Measurements from ENCODE around the gene GNB1. TPM values are rescaled to one million over a fixed set of nuclear protein-coding genes. Genes with fewer than 3 reads are reported as not detected.
A peak's percentile ranks its signal among the peaks of the same experiment; 100 is the strongest.

GNB1 gene
- total and polyA plus RNA-seq, 9 of the 15 experiments (the other 6 are each of a cell fraction or from before 2014, with no cell fraction given), result 34.3 to 388 (median 114) TPM

DNA sequence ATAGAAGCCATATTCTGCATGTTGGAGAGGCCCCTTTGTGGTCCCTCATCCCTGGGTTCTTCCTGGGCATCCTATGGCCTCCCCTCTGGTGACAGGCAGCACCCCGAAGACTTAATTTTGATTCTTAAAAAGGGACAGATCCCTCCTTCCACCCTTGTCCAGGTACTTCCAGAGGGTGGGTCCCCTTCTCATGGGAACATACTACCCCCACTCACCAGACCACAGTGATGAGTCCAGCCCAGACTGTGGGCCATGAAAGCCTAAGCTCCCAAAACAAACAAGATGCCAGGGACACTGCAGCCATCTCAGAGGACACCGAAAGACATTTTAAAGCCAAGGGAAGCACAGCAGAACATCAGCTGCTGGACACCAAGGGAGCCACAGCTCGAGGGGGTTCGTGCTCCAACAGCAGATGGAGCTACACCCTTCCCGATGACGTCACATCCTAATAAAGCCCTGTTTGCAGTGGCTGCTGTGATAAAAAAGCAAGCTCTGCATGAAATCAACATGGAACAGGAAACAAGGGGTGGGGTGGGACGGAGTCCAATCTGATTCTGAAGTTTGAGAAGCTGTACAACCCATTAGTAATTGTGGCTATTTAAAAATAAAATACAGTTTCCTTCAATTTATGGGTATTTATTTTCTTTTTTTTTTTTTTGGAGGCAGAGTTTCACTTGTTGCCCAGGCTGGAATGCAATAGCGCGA is 32.4 kb downstream of the GNB1 start (continued):
- TF ChIP-seq SP1 (CRISPR knock-in tag; IDR thresholded peaks at IDR 0.05), result no peak
- no peak for TF ChIP-seq BMI1 (IDR thresholded peaks at IDR 0.05; ENCODE audit: low read length)
- TF ChIP-seq MED1 (CRISPR knock-in tag; IDR thresholded peaks at IDR 0.05; ENCODE audit: borderline replicate concordance), result no peak
- no peak for TF ChIP-seq PHF8 (IDR thresholded peaks at IDR 0.05; ENCODE audit: borderline replicate concordance, low read length)
- no peak for TF ChIP-seq ZC3H8 (IDR thresholded peaks at IDR 0.05)
- TF ChIP-seq RBM15 (IDR thresholded peaks at IDR 0.05; ENCODE audit: insufficient read depth, low read length), result no peak
- peak; percentile 34; the same call in 1 of the 2 replicates for TF ChIP-seq MAFF (IDR thresholded peaks at IDR 0.05; ENCODE audit: low read length)
- no peak for TF ChIP-seq U2AF1 (optimal IDR thresholded peaks at IDR 0.05; ENCODE audit: low read depth, low read length)
- no peak for TF ChIP-seq OTX1 (CRISPR knock-in tag; IDR thresholded peaks at IDR 0.05)
- no peak for TF ChIP-seq HNRNPLL (IDR thresholded peaks at IDR 0.05; ENCODE audit: low read depth, low read length, poor library complexity, severe bottlenecking)
- TF ChIP-seq FOXJ2 (tag; IDR thresholded peaks at IDR 0.05), result no peak
- TF ChIP-seq MTF1 (CRISPR knock-in tag; IDR thresholded peaks at IDR 0.05; ENCODE audit: borderline replicate concordance), result no peak
- TF ChIP-seq, protein P1, sequence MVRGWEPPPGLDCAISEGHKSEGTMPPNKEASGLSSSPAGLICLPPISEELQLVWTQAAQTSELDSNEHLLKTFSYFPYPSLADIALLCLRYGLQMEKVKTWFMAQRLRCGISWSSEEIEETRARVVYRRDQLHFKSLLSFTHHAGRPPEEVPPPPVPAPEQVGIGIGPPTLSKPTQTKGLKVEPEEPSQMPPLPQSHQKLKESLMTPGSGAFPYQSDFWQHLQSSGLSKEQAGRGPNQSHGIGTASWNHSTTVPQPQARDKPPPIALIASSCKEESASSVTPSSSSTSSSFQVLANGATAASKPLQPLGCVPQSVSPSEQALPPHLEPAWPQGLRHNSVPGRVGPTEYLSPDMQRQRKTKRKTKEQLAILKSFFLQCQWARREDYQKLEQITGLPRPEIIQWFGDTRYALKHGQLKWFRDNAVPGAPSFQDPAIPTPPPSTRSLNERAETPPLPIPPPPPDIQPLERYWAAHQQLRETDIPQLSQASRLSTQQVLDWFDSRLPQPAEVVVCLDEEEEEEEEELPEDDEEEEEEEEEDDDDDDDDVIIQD (CRISPR knock-in tag; IDR thresholded peaks at IDR 0.05), result no peak
- no peak for TF ChIP-seq ZNF165 (CRISPR knock-in tag; IDR thresholded peaks at IDR 0.05; ENCODE audit: borderline replicate concordance)
- no peak for TF ChIP-seq CXXC5 (CRISPR knock-in tag; IDR thresholded peaks at IDR 0.05)
- TF ChIP-seq KLF1 (tag; IDR thresholded peaks at IDR 0.05), result peak; percentile 36; the same call in 1 of the 2 replicates
- no peak for TF ChIP-seq ZBTB1 (CRISPR knock-in tag; IDR thresholded peaks at IDR 0.05; ENCODE audit: borderline replicate concordance, low read depth)
- TF ChIP-seq BCOR (IDR thresholded peaks at IDR 0.05), result no peak
- TF ChIP-seq, protein P2, sequence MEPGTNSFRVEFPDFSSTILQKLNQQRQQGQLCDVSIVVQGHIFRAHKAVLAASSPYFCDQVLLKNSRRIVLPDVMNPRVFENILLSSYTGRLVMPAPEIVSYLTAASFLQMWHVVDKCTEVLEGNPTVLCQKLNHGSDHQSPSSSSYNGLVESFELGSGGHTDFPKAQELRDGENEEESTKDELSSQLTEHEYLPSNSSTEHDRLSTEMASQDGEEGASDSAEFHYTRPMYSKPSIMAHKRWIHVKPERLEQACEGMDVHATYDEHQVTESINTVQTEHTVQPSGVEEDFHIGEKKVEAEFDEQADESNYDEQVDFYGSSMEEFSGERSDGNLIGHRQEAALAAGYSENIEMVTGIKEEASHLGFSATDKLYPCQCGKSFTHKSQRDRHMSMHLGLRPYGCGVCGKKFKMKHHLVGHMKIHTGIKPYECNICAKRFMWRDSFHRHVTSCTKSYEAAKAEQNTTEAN (CRISPR knock-in tag; IDR thresholded peaks at IDR 0.05), result no peak
- no peak for TF ChIP-seq ZNF79 (CRISPR knock-in tag; IDR thresholded peaks at IDR 0.05; ENCODE audit: low read depth)
- TF ChIP-seq BACH1 (tag; IDR thresholded peaks at IDR 0.05), result no peak
- TF ChIP-seq ZNF717 (CRISPR knock-in tag; IDR thresholded peaks at IDR 0.05), result no peak
- TF ChIP-seq ZNF212 (CRISPR knock-in tag; IDR thresholded peaks at IDR 0.05), result no peak
- TF ChIP-seq ASH1L (IDR thresholded peaks at IDR 0.05; ENCODE audit: borderline replicate concordance, low read depth, partially characterized antibody), result no peak
- TF ChIP-seq LCOR (CRISPR knock-in tag; IDR thresholded peaks at IDR 0.05), result no peak
- TF ChIP-seq MEIS2 (IDR thresholded peaks at IDR 0.05; ENCODE audit: partially characterized antibody), result no peak
- TF ChIP-seq SMAD2 (IDR thresholded peaks at IDR 0.05; ENCODE audit: low read depth, low read length), result no peak
- TF ChIP-seq CREM (IDR thresholded peaks at IDR 0.05; ENCODE audit: low read depth), result peak; percentile 98
- no peak for TF ChIP-seq ZNF3 (CRISPR knock-in tag; IDR thresholded peaks at IDR 0.05)
- peak; percentile 55 for TF ChIP-seq ATF1 (CRISPR knock-in tag; IDR thresholded peaks at IDR 0.05)
- TF ChIP-seq ATF1 (tag; IDR thresholded peaks at IDR 0.05), result peak; percentile 97
